RPMI8226 (cell line): ENCODE results near the gene VPS33A.
"Not testable (repeated sequence)": the region's sequence is repeated elsewhere in the genome, so short reads cannot be mapped to it uniquely, and the experiment has no call there.

Experiments
- DNase-seq: peaks from one replicate; pipeline ENCODE4 v3.0.0-alpha.2; 2015

Gene VPS33A

DNA sequence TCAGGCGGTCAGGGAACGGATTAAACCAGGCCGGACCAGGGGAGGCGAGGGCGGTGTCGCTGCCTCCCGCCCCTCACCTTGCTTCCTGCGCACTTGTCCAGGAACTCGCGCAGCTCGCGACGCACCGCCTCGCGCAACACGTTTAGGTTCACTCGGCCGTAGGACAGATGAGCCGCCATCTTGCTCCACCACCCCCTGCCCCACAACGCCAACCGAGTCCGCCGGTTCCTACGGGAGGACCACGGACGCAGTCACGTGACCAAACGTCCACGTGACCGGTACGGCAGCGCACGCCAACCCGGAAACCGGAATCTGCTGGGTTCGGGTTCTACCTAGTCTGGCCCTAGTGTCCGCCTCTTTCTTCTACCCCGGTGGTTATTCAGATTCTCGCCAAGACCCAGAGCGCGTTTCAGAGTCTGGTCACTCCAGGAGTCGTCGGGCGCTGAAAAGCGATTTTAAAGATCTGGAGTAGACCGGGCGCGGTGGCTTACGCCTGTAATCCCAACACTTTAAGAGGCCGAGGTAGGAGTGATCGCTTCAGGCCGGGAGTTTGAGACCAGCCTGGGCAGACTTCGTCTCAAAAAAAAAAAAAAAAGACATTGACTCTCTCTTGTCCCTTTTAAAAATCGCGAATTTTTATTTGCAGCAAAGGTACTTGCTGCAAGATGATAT, at the start of gene VPS33A:
Gene VPS33A, minus strand, starts transcription at position 265 of the 672 bp plus-strand sequence. Its CDS starts 86 bp downstream, at position 179.
- peak; percentile 98 for DNase-seq

DNA sequence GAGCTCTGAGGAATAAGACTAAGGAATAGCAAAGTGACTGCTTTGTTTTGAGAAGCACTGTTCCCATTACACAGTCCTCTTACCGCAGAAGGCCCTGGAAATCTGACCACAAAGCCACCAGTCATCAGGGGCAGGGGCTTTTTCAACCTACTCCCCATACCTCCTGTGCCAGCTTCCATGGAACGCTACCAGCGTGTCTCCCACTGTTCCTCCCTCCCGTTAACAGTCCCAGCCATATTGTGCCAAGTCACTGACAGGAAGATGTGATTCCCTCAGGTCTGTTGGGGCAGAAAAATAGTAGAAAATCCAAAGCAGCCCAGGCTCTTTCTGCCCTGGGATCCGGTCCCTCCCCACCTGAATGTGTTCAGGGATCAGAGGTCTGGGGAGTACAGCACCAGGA, 46.6 kb upstream of the VPS33A start:
- no peak for DNase-seq

- no peak for DNase-seq
Measured at GRCh38 chr12:122311696-122312095, 45.4 kb upstream of the VPS33A start.

GRCh38 chr12:122310626-122311333, 44.5 kb upstream of the VPS33A start:
- DNase-seq = no peak

- no peak for DNase-seq
Measured at GRCh38 chr12:122309564-122310121, 43.3 kb upstream of the VPS33A start.

DNA sequence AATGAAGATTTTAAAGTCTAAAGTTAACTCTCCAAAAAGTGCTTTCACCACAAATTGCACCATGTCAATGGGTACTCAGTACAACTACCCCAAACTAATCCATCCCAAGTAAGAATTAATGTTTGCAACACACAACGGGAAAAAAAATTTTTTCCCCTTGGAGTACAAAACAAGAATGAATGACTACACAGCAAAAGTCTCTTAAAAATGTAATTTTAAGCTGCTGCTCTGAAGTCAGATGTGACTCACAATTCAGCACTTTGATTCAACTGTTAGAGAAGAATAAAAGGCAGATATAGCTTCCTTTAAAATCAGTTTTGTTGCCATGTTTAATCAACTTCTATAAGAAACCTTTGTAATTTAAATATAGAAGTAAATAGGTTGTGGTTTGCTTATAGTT, 42.5 kb upstream of the VPS33A start:
- no peak for DNase-seq

GRCh38 chr12:122306407-122306806, 40.1 kb upstream of the VPS33A start:
- DNase-seq = peak; percentile 36

DNA sequence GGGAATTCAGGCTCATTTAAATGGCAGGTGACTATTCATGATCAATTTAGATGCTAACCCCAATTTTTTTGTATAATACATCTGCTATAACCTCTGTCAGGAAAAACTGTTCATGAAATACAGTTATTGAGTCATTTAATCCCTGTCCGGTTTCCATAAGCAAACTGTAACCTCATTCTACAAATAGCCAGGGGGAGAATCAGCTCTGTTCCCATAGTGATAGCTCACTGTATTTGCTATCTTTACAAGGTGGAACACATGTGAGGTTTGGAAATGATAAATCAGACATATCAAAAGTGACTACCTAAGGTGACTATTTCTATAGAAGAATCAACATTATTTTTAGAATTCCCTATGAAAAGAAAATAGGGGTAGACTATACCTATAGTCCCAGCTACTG, 38.6 kb upstream of the VPS33A start:
- DNase-seq = no peak

- no peak for DNase-seq
Measured at GRCh38 chr12:122303068-122303467, 36.8 kb upstream of the VPS33A start.

GRCh38 chr12:122298071-122298748, 31.9 kb upstream of the VPS33A start:
- no peak for DNase-seq

DNA sequence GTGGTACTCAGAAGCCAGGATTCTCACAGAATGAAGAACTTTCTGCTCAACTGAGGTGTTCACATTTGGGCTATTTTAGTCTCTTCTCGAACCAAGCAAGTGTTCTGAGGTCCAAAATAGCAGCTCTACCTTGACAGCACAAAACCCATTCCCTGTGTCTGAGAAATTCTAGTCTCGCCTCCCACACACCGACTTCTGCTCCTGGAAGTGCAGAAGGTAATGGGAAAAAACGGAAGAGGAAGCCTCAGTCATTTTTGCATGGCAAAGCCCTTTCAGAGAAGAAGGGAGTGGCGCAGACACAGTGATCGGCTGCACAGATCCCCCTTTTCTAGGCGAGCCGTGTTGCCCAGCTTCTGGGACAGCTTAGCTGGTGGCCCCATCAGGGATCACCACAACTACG, 31.2 kb upstream of the VPS33A start:
- no peak for DNase-seq

GRCh38 chr12:122295877-122296276, 29.6 kb upstream of the VPS33A start:
- DNase-seq = no peak

DNA sequence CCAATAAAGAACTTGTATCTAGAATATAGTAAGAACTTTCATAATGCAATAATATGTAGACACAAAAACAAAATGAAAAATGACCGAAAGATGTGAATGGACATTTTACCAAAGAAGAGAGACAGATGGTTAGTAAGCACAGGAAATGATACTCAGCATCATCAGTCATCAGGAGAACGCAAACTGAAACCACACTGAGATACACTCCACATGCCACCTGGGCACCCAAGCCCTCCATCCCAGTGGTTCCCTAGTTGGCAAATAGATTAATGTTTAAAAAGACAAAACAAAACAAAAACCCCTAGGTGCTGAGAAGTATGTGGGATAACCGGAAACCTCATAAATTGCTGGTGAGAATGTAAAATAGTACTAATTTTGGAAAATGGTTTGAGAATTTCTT, 26.8 kb upstream of the VPS33A start:
- DNase-seq = no peak

DNA sequence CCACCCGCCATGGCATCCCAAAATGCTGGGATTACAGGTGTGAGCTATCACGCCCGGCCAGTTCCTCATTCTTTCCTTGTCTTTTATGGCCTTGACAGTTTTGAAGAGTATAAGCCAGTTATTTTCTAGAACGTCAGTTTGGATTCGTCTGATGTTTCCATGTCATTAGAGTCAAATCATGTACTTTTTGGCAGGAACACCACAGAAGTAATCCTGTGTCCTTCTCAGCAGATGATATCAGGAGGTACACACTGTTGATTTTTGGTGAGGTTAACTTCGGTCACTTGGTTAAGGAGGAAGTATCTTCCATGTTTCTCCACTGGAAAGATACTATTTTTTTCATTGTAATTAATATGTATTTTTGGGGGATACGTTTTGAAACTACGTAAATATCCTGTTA, 25.1 kb upstream of the VPS33A start:
- DNase-seq = no peak

DNA sequence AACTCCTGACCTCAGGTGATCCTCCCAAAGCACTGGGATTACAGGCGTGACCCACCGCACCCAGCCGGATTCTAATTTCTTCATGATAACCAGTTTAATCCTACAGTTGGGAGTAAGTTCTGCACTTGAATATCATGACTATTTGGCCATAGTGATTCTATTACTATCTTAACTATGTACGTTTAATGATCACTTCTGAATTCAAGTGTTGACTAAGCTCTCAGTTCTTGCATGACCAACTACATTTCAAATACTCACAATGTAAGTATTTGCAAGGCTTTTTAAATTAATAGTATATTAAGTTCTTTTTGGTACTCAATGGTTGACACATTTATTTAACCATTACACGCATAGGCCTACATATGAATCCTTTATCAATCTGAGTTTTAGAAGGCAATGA, 17.4 kb upstream of the VPS33A start:
- no peak for DNase-seq

DNA sequence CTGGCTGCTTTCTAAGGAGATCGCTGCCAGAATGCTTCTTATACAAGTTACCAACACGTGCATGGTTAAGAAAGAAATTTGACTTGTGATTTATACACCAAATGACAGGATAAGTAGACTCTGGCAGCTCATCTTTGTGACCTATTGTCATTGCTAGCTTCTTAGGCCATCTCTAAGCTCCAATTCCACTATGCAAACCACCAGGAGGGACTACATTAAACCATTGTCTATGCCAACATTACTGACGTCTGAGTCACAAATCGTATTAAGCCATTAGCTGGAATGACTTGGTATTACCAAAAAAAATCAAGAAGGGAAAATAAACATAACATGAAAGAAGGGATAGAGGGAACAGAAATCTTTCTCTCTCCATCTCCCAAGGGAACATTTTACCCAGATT, 15.8 kb upstream of the VPS33A start:
- no peak for DNase-seq

DNA sequence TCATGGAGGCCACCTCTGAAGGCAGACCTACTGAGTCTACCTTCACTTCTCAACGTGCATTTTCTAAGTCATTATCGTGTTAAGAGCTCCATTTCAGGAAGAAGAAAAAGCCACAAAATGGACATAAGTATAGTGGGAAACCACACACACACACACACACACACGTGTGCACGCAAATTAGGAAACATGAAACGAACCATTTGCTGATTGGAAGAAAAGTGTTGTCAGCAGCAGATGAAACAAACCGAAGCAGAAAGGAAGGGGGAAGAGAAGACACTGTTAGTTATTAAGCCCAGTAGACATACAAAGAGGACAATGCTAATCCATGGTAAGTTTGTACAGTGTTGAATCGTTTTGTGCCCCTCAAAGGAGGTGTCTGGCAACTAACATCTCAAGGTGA, 9.9 kb upstream of the VPS33A start:
- no peak for DNase-seq

GRCh38 chr12:122275459-122275858, 9.2 kb upstream of the VPS33A start:
- no peak for DNase-seq

DNA sequence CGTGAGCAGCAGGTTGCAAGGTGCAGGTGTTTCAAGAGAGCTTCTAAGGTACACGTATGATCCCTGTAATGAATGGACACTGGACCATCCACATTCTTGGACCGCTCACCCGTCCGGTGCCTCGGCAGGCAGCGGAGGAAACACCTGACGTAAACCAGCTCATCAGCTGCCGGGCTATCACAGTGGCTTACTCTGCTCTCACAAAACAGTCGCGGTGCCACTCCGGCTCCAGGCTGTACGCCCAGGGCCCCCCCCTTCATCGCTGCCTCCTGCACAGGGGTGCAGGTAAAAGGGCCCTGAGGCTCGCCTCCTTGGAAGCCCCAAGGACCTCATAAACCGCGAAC, 436 bp downstream of the VPS33A start:
- peak; percentile 45 for DNase-seq

- DNase-seq = no peak
Measured at GRCh38 chr12:122265476-122265875, 818 bp downstream of the VPS33A start.

- not testable (repeated sequence) for DNase-seq
Measured at GRCh38 chr12:122260735-122261134, 5.6 kb downstream of the VPS33A start.

GRCh38 chr12:122258939-122259338, 7.4 kb downstream of the VPS33A start:
- not testable (repeated sequence) for DNase-seq

GRCh38 chr12:122258462-122258861, 7.8 kb downstream of the VPS33A start:
- not testable (repeated sequence) for DNase-seq

DNA sequence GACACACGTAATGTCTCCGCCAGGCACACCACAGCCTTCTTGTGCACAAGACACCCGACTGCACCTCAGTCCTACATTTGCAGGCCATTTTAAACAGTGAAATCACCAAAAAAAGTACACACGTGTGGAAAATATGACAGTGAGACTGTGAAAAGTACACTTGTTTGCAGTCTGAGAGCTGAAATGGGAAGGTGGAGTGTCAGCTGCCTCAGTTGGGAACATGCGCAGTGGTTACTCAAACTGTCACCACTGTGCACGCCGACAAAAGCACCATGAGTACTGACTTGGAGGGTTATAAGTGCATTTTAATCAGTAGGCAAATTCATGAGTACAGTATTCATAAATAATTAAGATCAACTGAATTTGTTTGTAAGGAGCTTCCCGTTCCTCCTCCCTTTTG, 15.8 kb downstream of the VPS33A start:
- no peak for DNase-seq
